HepG2 (cell line): ENCODE results near the gene FNDC8. TPM values are rescaled to one million over a fixed set of nuclear protein-coding genes. Genes with fewer than 3 reads are reported as not detected.

Experiments used
- CCAR2 ChIP-seq: fragments of 200-400 bp; formaldehyde crosslinking; optimal IDR thresholded peaks from 2 replicates; pipeline ENCODE3; 2018; ENCODE audit warnings: low read depth, mild to moderate bottlenecking, low read length, moderate library complexity
- DRAP1 ChIP-seq: IDR thresholded peaks from 2 replicates; pipeline ENCODE4 v1.6.1; 2016; ENCODE audit warnings: missing genetic modification reagents, missing compliant biosample characterization
- NR3C1 ChIP-seq: sonication (generic); formaldehyde crosslinking; IDR thresholded peaks from 2 replicates; pipeline ENCODE4 v1.4.0; 2020; ENCODE audit warnings: missing genetic modification reagents
- PBX3 ChIP-seq: sonication (generic); formaldehyde crosslinking; IDR thresholded peaks from 2 replicates; pipeline ENCODE4 v1.8.1; 2023; ENCODE audit warnings: missing genetic modification reagents, inconsistent platforms, borderline replicate concordance
- RBM39 ChIP-seq: fragments of 200-400 bp; formaldehyde crosslinking; IDR thresholded peaks from one replicate; pipeline ENCODE4 v1.6.1; 2018; ENCODE audit warnings: antibody characterized with exemption, mild to moderate bottlenecking, low read depth, low read length; ENCODE audit not compliant: poor library complexity, severe bottlenecking
- SRF ChIP-seq: IDR thresholded peaks from 2 replicates; pipeline ENCODE4 v1.6.1; 2011; ENCODE audit warnings: mild to moderate bottlenecking, low read depth, low read length, moderate library complexity
- ZNF260 ChIP-seq: sonication (generic); formaldehyde crosslinking; IDR thresholded peaks from 2 replicates; pipeline ENCODE4 v1.4.0; 2020; ENCODE audit warnings: missing genetic modification reagents, low read depth, mild to moderate bottlenecking, borderline replicate concordance
- ZNF512B ChIP-seq: sonication (generic); formaldehyde crosslinking; IDR thresholded peaks from 2 replicates; pipeline ENCODE4 v1.5.1; 2020; ENCODE audit warnings: missing genetic modification reagents, mild to moderate bottlenecking, borderline replicate concordance
- ZSCAN20 ChIP-seq: sonication (generic); formaldehyde crosslinking; IDR thresholded peaks from 2 replicates; pipeline ENCODE4 v1.4.0; 2020; ENCODE audit warnings: missing genetic modification reagents, mild to moderate bottlenecking, borderline replicate concordance
- polyA plus RNA-seq, 8 experiments: library from polyadenylated mRNA; depleted of rRNA in 3 of 8; stranded (reverse) in 7 of 8; unstranded in 1 of 8; fragments of >200 nt; fragmentation: Illumina TruSeq in 4 of 8; extraction: Trizol in 4 of 8; gene quantifications; 2 replicates each; pipeline versions ENCODE4 v1.2.1 to v1.2.3, GENCODE V29; 2011 to 2016; ENCODE audit warnings: low read depth in 4 of 8, missing spikeins in 1 of 8, mixed read lengths in 1 of 8; ENCODE audit not compliant: insufficient read depth in 1 of 8
- total RNA-seq, 5 experiments: library from RNA; depleted of rRNA; stranded (reverse); fragments of >200 nt; fragmentation: Illumina TruSeq; extraction: Trizol; gene quantifications; 2 replicates each; pipeline ENCODE4 v1.2.3, GENCODE V29; 2016; ENCODE audit warnings: low read depth in 1 of 5

Gene FNDC8
- total and polyA plus RNA-seq, 2 of the 13 experiments (the other 11 are each of a cell fraction or from before 2014, with no cell fraction given), result not detected

GRCh38 chr17:35087731-35088355, 33.6 kb upstream of the FNDC8 start (continued):
- TF ChIP-seq ZNF512B (CRISPR knock-in tag), result no peak
- no peak for TF ChIP-seq SRF
- TF ChIP-seq ZSCAN20, result no peak
- no peak for TF ChIP-seq CCAR2
- TF ChIP-seq NR3C1 (CRISPR knock-in tag), result no peak
- peak; percentile 34; the same call in 1 of the 2 replicates for TF ChIP-seq DRAP1 (CRISPR knock-in tag)
- TF ChIP-seq ZNF260 (CRISPR knock-in tag), result no peak
- TF ChIP-seq RBM39, result no peak
- TF ChIP-seq PBX3 (CRISPR knock-in tag), result no peak
